HEK293T (cell line): Measurements from ENCODE around the gene RIT2.

Experiments used
- BHLHE40 ChIP-seq: fragments of 450-650 bp; IDR thresholded peaks from 2 replicates; pipeline ENCODE4 v1.6.1; 2016; ENCODE audit warnings: mild to moderate bottlenecking, moderate library complexity, borderline replicate concordance
- CTBP1 ChIP-seq: fragments of 450-650 bp; IDR thresholded peaks from 2 replicates; pipeline ENCODE4 v1.6.1; 2016; ENCODE audit warnings: borderline replicate concordance
- FOXA1 ChIP-seq: fragments of 450-650 bp; IDR thresholded peaks from 2 replicates; pipeline ENCODE4 v1.6.1; 2016; ENCODE audit warnings: mild to moderate bottlenecking
- FOXK2 ChIP-seq: fragments of 450-650 bp; IDR thresholded peaks from 2 replicates; pipeline ENCODE4 v1.6.1; 2016; ENCODE audit warnings: mild to moderate bottlenecking
- FOXM1 ChIP-seq: fragments of 450-650 bp; IDR thresholded peaks from 2 replicates; pipeline ENCODE4 v1.6.1; 2017; ENCODE audit warnings: mild to moderate bottlenecking, borderline replicate concordance
- HDGF ChIP-seq: fragments of 450-650 bp; IDR thresholded peaks from 2 replicates; pipeline ENCODE4 v1.6.1; 2017; ENCODE audit warnings: antibody characterized with exemption, borderline replicate concordance
- L3MBTL2 ChIP-seq: fragments of 450-650 bp; conservative IDR thresholded peaks from 2 replicates; pipeline ENCODE4 v1.6.1; 2016; ENCODE audit warnings: mild to moderate bottlenecking
- LEF1 ChIP-seq: fragments of 450-650 bp; IDR thresholded peaks from 2 replicates; pipeline ENCODE4 v1.6.1; 2017; ENCODE audit warnings: mild to moderate bottlenecking, borderline replicate concordance
- NFRKB ChIP-seq: fragments of 450-650 bp; IDR thresholded peaks from 2 replicates; pipeline ENCODE4 v1.6.1; 2016; ENCODE audit warnings: mild to moderate bottlenecking, moderate library complexity
- SP1 ChIP-seq: fragments of 450-650 bp; IDR thresholded peaks from 2 replicates; pipeline ENCODE4 v1.6.1; 2017
- SUZ12 ChIP-seq: fragments of 450-650 bp; IDR thresholded peaks from 2 replicates; pipeline ENCODE4 v1.6.1; 2016; ENCODE audit warnings: mild to moderate bottlenecking
- TARDBP ChIP-seq: fragments of 450-650 bp; IDR thresholded peaks from 2 replicates; pipeline ENCODE4 v1.6.1; 2016
- ZNF384 ChIP-seq: fragments of 450-650 bp; IDR thresholded peaks from 2 replicates; pipeline ENCODE4 v1.6.1; 2016
- TF ChIP-seq, protein P1 (sequence below): fragments of 450-650 bp; IDR thresholded peaks from 2 replicates; pipeline ENCODE4 v1.6.1; 2016

GRCh38 chr18:42824178-42824577 is 291.3 kb downstream of the RIT2 start:
- no peak for TF ChIP-seq SUZ12
- no peak for TF ChIP-seq ZNF384
- no peak for TF ChIP-seq SP1
- no peak for TF ChIP-seq LEF1
- no peak for TF ChIP-seq FOXA1
- TF ChIP-seq CTBP1 = no peak
- TF ChIP-seq FOXM1 = no peak
- no peak for TF ChIP-seq FOXK2
- no peak for TF ChIP-seq BHLHE40
- TF ChIP-seq NFRKB = no peak
- no peak for TF ChIP-seq TARDBP
- TF ChIP-seq HDGF = no peak
- TF ChIP-seq, protein P1, sequence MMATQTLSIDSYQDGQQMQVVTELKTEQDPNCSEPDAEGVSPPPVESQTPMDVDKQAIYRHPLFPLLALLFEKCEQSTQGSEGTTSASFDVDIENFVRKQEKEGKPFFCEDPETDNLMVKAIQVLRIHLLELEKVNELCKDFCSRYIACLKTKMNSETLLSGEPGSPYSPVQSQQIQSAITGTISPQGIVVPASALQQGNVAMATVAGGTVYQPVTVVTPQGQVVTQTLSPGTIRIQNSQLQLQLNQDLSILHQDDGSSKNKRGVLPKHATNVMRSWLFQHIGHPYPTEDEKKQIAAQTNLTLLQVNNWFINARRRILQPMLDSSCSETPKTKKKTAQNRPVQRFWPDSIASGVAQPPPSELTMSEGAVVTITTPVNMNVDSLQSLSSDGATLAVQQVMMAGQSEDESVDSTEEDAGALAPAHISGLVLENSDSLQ = no peak
- TF ChIP-seq L3MBTL2 = no peak
